HG03354 (cell line): Measurements from ENCODE around the gene SLC1A7.

Experiments used
- ATAC-seq: cut with Tn5 transposase; IDR thresholded peaks from one replicate; pipeline ENCODE4 v1.9.1; 2021; ENCODE audit warnings: mild to moderate bottlenecking; ENCODE audit not compliant: unreplicated experiment, poor library complexity, severe bottlenecking

Gene SLC1A7

DNA sequence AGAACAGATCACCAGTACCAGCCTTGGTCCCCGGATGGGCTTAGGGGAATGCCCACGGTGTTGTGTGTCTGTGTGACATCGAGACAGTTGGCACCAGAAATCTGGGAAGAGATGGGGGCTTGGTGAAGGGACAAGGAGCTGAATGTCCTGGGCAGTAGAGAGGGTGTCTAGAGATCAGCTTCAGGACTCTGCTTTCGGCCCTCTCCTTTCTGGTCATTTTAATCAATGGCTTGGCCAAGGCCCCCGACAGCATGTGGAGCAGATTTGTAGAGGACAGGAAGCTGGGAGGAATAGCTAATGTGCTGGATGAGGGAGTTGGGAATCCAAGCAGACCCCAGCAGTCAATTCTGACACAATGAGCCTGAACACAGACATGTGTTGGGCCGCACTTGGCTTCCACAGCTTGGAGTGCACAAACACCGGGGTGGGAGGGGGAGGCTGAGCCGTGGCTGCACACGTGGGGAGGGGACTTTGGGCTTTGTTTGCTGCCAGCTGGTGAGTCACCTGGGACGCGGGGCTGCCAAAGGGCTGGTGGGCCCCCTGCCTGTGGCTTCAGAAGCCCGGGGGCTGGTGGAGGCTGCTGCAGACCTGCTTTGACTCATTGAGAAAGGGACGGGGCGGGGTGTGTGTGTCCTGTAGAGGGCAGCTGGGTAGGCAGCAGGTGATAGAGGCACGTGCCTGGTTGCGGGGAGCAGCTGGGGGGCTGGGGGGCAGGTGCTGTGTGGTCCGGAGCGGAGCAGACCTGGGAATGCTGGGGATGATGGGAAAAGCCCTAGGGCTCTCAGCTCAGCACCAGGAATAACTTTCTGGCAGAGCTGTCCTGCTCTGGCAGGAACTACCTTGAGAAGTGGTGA is 20.9 kb downstream of the SLC1A7 start:
- ATAC-seq: no peak

DNA sequence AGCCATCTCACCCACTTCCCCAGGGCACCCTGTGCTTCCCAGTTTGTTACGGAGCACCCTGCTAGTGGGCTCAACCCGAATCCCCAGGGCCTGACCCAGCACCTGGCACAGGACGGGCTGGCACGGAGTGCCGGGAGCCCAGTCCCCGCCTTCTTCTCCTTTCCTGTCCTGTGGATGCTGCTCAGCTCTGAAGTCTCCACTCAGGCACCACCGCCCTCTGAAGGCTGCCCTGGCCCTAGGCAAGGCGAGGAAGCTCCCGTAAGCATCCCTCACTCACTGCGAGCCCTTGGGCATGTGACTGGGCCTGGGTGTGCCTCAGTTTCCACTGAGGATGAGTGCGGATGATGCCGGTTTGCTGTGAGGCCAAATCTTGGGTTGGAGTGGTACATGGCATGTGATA is 21.8 kb downstream of the SLC1A7 start:
- no peak for ATAC-seq

DNA sequence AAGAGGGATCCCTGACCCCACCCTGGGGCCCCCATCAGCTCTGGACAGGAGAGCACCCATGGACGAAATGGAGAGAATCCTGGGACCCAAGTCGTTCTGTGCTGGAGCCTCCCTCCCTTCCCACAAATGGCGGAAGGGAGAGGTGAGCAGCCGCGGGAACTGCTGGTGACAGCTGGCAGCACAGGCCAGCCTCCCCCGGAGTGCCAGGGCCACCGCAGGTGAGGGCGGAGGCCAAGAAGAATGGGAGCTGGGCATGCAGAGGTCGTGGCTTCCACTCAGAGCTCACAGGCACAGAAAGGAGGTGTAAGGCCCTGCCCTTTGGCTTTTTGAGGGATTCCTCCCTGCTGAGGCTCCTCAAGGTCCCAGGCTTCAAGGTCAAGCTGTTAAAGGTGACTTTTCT is 24.6 kb downstream of the SLC1A7 start:
- ATAC-seq: no peak

DNA sequence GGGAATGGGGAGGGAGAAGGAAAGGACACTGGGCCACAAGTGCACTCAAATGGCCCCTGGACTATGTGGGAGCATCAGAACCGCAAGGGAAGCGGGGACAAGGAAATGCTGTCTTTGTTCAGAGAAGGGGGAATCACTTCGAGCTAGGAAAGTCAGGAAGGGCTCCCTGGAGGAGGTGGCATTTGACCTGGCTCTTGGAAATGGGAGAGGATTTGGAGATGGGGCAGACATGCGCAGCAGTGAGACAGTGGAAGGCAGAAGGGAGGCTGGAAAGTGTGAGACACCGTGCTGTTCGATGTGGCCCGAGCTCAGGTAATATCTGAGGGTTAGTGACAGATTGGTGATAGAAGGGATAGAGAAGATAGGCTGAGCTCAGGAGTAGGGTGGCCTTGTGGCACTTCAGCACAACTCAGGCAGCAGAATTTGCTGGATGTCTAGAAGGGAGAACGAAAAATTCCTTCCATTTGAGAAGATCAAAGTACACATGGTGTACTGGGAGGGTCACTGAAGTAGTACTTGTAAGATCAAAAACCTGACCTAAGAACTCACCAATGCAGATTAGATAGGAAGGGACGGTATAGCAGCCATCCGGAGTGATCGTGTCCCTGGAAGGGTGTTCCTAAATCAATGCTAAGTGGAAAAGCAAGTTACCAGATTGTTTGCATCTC is 25.4 kb downstream of the SLC1A7 start:
- ATAC-seq: no peak

DNA sequence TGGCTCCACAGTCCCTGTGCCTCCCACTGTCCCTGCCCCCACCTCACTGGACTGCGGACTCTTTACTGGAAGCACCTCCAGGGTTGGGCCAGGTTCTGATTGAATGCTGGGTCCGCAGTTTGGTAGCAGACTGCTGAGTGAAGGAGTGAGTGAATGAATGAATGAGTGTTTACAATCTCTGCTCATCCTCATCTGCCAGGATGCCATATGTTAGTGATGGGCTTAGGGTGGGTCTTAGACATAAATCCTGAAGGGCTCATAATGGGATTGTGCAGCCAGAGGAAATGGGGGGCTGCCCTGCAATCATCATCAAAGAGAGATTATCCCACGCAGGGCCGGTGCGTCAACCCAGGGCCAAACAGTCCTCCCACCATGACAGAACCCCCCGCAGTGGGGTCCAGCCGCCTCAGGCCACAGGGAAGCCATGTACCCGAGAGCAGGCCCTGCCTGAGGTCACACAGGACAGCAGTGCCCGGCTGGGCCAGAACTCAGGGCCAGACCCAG is 26.1 kb downstream of the SLC1A7 start:
- no peak for ATAC-seq

DNA sequence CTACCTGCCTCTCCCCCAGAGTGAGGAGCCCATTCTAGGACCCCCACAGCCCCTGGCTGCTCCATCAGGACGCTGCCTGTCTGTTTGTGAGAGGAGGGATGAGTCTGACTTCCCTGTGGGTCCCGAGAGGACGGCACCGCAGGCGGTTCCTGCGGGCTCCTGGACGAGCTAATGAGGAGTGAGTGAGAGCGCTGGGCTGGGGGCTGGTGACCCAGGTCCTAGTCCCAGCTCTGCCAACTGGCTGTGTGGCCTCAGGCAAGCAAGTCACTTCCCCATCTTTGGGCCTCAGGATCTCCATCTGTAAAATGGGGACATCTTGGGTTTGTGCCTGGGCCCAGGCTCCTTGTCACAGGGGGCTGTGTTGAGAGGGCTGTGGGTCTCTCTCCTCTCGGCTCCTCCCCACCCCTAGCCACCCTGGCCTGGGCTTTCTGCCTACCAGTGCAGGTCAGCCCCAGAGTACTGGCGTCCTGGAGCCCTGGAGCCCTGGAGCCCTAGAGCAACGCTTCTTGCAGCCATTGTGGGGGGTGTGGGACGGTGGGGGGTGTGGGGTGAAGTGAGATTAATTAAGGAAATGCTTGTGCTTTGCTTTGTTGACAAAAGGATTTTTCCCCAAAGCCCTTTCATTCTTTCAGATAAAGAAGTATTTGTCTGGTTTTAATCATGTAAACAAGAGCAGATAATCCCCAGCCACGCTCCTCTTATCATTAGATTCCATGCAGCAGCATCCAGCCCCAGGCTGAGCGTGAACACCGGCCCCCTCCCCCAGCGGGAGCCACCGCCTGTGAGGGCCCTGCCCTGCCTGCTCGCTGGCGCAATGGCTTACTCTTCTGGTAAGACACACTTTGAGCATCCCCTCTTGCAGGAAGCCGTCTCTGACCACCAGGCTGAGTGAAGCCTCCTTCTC is 26.8 kb downstream of the SLC1A7 start:
- no peak for ATAC-seq

DNA sequence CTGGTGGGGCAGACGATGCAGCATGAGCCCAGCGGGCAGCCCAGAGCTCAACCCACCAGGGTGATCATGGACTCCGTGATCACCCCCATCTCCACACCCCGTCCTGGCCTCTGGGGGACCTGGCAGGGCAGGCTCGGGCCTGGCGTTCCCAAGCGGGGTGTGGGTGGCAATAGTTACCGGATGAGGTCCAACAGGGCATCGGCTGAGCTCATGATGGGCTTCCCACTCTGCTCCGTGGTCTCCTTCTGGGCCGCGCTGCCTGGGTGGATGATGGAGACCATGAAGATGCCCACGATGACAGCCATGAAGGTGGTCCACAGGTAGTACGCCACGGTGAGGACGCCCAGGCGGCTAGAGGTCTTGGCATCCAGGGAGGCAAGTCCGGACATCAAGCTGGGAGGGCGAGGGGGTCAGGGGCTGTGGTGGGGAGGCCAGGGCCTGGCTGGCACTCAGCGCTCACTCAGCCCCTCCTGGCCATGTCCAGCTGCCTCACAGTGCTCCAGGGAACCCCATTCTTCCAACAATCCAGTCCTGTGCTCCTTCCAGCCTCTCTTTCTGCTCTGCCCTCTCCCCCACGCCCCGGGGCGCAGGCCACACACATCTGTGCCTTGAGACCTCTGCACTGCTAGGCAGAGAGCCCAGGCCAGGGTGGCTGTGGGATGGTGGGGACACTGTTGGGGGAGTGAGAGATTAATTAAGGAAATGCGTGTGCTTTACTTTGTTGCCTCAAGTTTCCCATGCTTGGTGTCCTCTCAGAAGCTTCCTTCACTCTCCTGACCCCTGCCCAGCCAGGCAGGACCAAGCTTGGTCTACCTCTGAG is 27.6 kb downstream of the SLC1A7 start:
- ATAC-seq: no peak

DNA sequence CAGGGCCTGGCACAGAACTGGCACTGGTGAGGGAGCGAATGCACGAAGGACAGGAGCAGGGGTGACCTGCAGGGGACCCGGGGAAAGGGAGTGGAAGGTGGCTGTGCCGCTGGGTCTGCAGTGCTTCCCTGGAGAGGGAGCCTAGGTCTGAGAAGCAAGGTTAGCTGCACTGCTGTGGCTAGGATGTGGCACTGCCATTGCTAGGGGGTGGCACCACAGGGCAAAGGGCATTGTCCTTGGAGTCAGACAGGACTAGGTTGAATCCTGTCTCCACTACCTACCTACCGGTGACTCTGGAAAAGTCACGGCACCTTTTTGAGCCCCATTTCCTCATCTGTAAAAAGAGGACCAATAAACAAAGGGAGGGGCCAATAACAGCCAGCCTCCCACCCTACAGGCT is 28.3 kb downstream of the SLC1A7 start:
- no peak for ATAC-seq

DNA sequence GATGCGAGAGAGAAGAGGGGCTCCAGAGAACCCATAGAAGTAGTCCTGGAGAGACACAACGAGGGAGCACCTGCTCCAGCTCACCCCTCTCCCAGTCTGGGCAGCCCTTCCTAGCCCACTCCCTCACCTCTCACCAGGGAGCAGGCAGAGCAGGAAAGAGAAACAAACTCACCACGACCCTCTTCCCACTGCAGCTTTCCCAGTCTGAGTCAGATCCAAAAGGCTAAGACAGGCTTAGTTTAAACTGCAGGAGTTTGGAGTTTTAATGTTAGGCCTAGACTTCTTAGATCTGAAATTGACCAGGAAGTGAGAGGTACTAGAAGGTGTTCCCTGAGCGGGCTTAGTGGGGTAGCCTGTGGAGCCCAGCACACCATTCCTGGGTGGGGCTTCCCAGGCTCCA is 29.6 kb downstream of the SLC1A7 start:
- ATAC-seq: no peak

DNA sequence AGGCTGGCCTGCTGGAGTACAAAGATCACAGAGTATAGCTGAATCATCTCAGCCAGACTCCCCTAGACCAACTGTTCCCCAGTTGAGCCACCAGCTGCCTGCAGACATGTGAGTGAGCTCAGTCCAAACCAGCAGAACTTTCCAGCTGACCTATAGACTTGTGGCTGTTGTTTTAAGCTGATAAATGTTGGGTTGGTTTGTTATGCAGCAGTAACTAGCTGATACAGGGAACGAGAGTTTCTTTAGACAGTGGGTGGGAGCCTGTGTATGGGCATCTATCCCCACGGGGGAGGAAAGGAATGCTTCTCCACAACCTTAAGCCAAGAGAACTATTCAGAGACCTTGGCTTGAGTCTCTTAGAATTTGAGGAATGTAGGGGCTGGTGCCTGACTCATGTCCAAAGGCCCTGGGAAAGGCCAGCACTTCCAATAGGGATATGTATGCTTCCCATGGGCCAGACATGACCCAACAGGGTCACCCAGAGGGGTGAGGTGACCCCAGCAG is 30.1 kb downstream of the SLC1A7 start:
- no peak for ATAC-seq

DNA sequence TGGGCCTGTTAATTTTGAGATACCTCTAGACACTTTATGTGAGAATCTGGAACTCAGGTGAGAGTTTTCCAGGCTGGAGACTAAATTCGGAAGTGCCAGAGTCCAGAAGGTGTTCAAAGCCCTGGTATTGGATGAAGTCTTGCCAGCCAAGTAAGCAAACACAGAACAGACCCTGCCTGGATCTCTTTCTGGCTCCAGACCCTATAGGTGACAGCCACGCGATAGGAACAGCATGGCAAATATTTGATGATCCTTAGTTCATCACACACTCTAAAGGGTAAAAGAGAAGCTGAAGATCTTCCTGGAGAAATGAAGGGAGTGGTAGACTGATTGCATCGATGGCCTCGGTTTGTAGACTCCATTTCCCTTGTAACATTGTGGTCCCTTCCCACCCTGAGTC is 30.7 kb downstream of the SLC1A7 start:
- ATAC-seq: no peak

DNA sequence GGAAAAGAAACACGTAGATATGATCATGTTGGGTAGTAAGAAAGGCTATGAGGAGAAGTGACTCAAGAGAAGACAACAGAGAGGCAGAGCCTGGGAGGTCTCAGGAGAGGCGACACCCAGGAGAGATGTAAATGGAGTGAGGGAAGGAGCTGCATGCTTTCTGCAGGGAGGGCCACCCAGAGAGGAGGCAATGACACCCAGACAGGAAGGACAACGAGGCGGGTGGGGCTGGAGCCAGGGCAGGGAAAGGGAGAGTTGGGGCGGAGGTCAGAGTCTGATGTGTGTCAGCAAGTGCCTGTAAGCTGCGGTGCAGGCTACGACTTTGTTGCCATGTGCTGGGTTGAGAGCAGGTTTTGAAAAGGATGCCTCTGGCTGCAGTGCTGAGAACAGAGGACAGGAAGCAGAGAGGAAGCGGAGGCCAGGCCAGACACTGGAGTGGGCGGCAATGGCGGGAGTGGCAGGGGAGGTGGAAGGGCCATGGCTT is 31.3 kb downstream of the SLC1A7 start:
- no peak for ATAC-seq

DNA sequence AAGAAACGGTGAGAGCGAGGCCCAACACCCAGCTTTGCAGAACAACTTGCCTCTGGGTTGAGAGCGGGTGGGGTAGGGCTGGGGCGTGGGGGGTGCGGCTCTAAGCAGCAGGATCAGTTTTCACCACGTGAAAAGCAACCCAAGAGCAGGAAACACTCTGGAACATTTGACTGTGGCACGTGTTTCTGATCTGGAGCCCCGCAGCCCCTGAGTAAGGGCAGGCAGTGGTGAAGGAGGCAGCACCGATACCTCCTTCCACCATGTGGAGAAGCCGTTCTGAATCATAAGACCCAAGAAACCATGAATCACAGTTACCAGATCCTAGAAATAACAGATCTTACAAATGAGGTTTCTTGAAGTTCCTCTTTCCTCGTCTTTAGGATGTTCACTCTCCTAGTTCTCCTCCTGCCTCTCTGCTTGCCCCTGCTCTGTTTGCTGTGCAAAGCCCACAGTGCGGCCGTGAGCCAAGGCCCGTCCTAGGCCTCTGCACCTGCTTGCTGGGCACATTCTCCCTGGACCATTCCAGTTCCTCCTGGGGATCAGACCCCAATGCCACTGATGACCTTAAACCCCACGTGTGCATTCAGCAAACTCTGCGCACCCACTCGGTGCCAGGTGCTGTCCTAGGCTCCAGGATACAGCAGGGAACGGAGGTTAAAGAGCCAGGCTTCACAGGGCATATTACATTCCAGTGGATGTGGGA is 31.9 kb downstream of the SLC1A7 start:
- no peak for ATAC-seq

DNA sequence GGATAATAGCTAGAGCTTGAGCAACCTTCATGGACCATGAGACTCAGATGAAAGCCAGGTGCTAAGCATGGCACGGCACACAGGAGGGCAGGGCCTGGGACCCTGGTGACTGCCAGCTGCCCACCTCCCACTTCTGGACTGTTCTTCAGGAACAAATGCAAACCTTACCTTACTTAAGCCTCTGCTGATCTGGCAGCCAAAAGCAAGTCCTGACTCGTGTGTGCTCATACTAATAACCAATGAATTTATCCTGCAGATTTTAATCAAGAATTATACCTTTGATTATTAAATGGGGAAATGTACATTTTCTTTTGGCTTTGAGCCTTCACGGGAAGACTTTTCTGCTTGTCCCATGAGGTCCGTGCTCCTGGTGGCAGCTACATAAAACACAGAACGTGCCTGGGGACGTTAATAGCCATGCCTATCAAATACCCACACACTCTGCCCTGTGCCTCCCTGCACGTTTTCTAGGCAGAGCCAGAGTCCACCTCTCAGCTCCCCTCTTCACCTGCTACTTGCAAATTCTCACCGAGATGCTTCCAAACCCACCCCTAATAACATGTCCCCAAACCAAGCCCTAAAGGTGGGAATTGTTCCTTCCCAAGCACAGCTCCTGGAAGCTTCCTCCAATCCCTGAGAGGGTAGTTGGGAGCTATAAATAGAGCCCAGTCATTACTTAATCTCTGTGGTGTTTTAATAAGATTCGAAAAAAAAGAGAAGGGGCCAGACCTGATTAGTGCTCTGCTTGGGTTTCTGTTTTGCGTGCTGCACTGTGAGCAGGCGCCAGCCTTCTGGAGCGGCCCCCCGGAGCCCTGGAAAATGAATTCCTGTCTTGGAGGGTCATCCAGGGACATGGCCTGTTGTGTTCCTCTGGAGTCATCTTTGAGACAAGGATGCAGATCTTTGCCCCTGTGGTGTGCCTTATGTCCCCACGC is 33.5 kb downstream of the SLC1A7 start:
- ATAC-seq: no peak

DNA sequence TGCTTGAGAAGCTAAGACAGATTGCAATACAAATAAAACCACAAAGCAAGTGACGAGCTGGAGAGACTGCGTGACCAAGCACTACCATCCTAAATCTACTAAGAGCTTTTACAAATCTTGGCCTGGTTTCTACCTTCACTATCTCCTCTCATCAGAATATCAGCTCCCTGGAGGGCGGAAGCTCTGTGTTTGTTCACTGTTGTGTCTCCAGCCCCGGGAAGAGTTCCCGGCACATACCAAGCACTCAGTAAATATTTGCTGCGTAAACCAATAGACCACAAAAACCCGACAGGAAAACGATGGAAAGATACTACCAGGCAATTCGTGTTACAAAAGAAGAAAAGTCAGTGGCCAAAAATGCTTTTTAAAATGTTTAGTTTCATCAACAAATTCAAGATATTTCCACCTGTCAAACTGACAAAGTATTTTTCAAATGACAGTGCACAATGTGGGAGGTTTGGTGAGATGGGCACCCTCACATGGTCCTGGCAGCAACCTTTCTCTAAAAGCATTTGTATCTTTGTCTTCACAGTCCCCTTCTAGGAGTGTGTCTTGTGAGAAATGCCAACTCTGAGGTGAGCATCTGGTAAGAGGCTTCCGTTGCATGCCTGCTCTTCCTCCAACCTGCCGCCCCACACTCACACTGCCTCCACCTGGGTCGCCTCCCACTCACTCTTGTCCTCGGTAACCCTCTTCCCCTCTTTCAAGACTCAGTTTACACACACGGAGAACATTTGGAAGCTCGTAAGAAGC is 34.7 kb downstream of the SLC1A7 start:
- ATAC-seq: no peak

DNA sequence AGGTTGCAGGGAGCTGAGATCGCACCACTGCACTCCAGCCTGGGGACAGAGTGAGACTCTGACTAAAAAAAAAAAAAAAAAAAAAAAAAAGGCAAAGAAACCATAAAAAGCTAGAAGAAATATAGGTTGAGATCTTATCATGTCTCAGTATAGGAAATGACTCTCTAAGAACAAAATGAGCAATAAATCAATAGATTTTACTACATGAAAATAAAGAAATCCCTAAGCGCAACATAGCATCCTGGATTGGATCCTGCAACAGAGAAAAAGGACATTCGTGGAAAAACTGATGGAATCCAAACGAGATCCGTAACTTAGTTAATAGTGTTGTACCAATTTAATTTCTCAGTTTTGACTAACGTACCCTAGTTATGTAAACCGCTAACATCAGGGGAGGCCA is 35.3 kb downstream of the SLC1A7 start:
- ATAC-seq: no peak
